Smooth muscle cell of the coronary artery (primary cell): Measurements from ENCODE around the gene GATA3. TPM values are rescaled to one million over a fixed set of nuclear protein-coding genes. Genes with fewer than 3 reads are reported as not detected.

Experiments used
- total RNA-seq: library from RNA; depleted of rRNA; stranded (reverse); fragments of >200 nt; gene quantifications from 2 replicates; pipeline ENCODE4 v1.2.3, GENCODE V29; 2014; ENCODE audit warnings: low replicate concordance

GATA3 gene
- total RNA-seq = 0.08 TPM in 1 of 2 replicates, not detected in the other

DNA sequence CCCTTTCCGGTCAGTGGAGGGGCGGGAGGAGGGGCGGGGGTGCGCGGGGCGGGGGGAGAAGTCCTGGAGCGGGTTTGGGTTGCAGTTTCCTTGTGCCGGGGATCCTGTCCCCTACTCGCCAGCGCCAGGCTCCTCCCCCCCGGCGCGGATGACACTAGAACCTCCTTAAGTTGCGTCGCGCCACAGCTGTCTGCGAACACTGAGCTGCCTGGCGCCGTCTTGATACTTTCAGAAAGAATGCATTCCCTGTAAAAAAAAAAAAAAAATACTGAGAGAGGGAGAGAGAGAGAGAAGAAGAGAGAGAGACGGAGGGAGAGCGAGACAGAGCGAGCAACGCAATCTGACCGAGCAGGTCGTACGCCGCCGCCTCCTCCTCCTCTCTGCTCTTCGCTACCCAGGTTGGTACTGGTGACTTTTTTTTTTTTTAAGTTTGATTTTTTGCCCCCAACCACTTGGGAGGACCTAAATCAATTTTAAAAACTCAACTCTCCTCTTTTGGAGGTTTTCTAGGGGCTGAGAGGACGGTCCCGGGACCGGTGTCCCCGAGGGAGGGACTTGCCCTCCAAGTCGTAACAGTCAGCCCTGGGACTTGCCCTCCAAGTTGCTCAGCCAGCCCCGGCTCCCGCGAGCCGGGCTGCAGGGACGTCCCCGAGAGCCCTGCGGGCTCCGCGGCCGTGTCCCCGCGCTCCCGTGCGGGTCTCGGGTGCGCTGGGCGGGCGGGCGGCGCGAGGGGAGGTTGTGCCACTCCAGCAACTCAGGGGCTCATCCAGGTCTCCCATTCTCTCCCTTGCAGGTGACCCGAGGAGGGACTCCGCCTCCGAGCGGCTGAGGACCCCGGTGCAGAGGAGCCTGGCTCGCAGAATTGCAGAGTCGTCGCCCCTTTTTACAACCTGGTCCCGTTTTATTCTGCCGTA lies at the start of gene GATA3:
Gene GATA3, plus strand, starts transcription at position 195 of the 914 bp plus-strand sequence. CDS start 968 bp downstream, outside the sequence.

Other genes starting within 250 kb of the GATA3 start
- gene TAF3, start 236.2 kb upstream of the GATA3 start, total RNA-seq = 0.94 and 1.1 TPM in 2 replicates